ENCODE data around the gene SLC17A4. TPM values are rescaled to one million over a fixed set of nuclear protein-coding genes. Genes with fewer than 3 reads are reported as not detected.

Gene SLC17A4
- total and polyA plus RNA-seq, 9 donors, result 0.04 to 1.5 (median 0.28) TPM; not detected in 6

GRCh38 chr6:25727028-25727427 is 27.5 kb upstream of the SLC17A4 start:
- DNase-seq, result no peak
- no peak overlapping the region for H3K27ac ChIP-seq (ENCODE audit: low read length)
- no peaks in the 10 kb centered on the region for H3K9me3 ChIP-seq (replicated peaks; ENCODE audit: control insufficient read depth, low read depth, low read length)
- no peaks in the 10 kb centered on the region for H3K27me3 ChIP-seq (ENCODE audit: control insufficient read depth, insufficient read depth, low read length)
- no peak overlapping the region for H3K4me3 ChIP-seq (ENCODE audit: low read length)
- no peaks in the 10 kb centered on the region for H3K36me3 ChIP-seq (ENCODE audit: control insufficient read depth, insufficient read depth, low read length)
- 93% methylated on average over 11 of the region's 14 CpGs for WGBS (ENCODE audit: insufficient coverage)
- no peaks in the 10 kb centered on the region for H3K4me1 ChIP-seq (ENCODE audit: control insufficient read depth, insufficient read depth, low read length)

DNA sequence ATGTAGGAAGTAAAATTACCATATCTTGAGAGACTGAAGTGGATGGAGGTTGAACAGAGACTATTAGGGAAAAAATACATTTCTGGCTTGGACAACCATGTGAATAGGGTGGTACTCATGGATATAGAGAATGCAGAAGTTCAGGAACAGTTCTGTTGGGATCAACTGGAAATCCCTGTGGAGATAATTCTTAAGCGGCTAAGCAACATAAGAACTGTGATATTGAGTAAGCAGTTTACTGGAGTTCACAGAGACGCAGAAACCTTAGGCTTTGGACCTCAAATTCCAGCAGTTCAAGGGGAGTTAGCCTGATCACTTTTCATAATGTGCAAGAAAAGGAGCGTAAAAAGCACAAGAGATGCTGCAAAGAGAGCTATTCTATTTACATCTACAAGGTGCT is 23.6 kb upstream of the SLC17A4 start:
- Histone ChIP-seq H3K4me1 (ENCODE audit: control insufficient read depth, insufficient read depth, low read length) (no peaks in the 10 kb centered on the region), H3K9me3 (replicated peaks; ENCODE audit: control insufficient read depth, low read depth, low read length) (no peaks in the 10 kb centered on the region), H3K27ac (ENCODE audit: low read length) (no peak overlapping the region), H3K36me3 (ENCODE audit: control insufficient read depth, insufficient read depth, low read length) (no peaks in the 10 kb centered on the region), H3K27me3 (ENCODE audit: control insufficient read depth, insufficient read depth, low read length) (no peaks in the 10 kb centered on the region), H3K4me3 (ENCODE audit: low read length) (no peak overlapping the region)
- WGBS (ENCODE audit: insufficient coverage), result 75% methylated on average over 2 of the region's 3 CpGs
- DNase-seq, result no peak

DNA sequence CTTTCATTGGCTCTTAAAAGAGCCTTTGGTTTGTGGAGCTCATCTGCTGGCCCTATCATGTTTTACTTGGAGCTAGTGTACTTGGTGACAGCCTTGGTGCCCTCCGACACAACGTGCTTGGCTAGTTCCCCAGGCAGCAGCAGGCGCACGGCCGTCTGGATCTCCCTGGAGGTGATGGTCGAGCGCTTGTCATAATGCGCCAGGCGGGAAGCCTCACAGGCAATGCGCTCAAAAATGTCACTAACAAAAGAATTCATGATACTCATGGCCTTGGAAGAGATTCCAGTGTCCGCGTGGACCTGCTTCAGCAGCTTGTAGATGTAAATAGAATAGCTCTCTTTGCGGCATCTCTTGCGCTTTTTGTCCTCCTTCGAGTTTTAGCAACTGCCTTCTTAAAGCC is 22.8 kb upstream of the SLC17A4 start:
- no peaks in the 10 kb centered on the region for H3K27me3 ChIP-seq (ENCODE audit: control insufficient read depth, insufficient read depth, low read length)
- 98% methylated on average over 8 of the region's 15 CpGs for WGBS (ENCODE audit: insufficient coverage)

GRCh38 chr6:25732468-25733198 is 21.9 kb upstream of the SLC17A4 start:
- no peak overlapping the region for H3K27ac ChIP-seq (ENCODE audit: low read length)
- no peak overlapping the region for H3K4me3 ChIP-seq (ENCODE audit: low read length)
- H3K9me3 ChIP-seq (replicated peaks; ENCODE audit: control insufficient read depth, low read depth, low read length), result peaks cover 4% of the 10 kb centered on the region
- no peaks in the 10 kb centered on the region for H3K36me3 ChIP-seq (ENCODE audit: control insufficient read depth, insufficient read depth, low read length)
- no peaks in the 10 kb centered on the region for H3K27me3 ChIP-seq (ENCODE audit: control insufficient read depth, insufficient read depth, low read length)
- WGBS (ENCODE audit: insufficient coverage), result 49% methylated on average over 29 of the region's 30 CpGs
- no peaks in the 10 kb centered on the region for H3K4me1 ChIP-seq (ENCODE audit: control insufficient read depth, insufficient read depth, low read length)
- no peak for DNase-seq

More for the DNA sequence above, 22.8 kb upstream of the SLC17A4 start:
- Histone ChIP-seq H3K9me3 (replicated peaks; ENCODE audit: control insufficient read depth, low read depth, low read length) (no peaks in the 10 kb centered on the region), H3K27ac (ENCODE audit: low read length) (no peak overlapping the region), H3K4me3 (ENCODE audit: low read length) (no peak overlapping the region), H3K4me1 (ENCODE audit: control insufficient read depth, insufficient read depth, low read length) (no peaks in the 10 kb centered on the region), H3K36me3 (ENCODE audit: control insufficient read depth, insufficient read depth, low read length) (no peaks in the 10 kb centered on the region)
- no peak for DNase-seq

DNA sequence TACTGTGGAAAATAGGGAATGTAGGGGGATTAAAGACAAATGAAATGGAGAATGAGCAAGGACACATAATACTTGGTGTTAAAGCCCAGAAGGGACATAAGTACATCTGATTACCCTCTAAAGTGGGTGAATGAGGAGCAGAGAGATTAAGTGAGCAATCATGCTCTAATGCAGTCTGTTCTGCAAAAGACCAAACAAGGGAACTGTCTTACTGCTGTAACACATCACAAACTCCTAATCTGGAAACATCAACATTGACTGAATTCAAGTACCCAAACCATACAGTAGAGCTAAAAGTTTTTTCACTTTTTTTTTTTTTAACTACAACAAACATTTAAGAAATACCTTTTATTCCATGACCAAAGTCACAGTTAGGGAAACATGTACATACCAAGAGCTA is 19.3 kb upstream of the SLC17A4 start:
- H3K9me3 ChIP-seq (replicated peaks; ENCODE audit: control insufficient read depth, low read depth, low read length), result peaks cover 4% of the 10 kb centered on the region
- no peak overlapping the region for H3K27ac ChIP-seq (ENCODE audit: low read length)
- no peak overlapping the region for H3K4me3 ChIP-seq (ENCODE audit: low read length)
- no peak for DNase-seq
- H3K4me1 ChIP-seq (ENCODE audit: control insufficient read depth, insufficient read depth, low read length), result no peaks in the 10 kb centered on the region
- no peaks in the 10 kb centered on the region for H3K27me3 ChIP-seq (ENCODE audit: control insufficient read depth, insufficient read depth, low read length)
- H3K36me3 ChIP-seq (ENCODE audit: control insufficient read depth, insufficient read depth, low read length), result no peaks in the 10 kb centered on the region

- Histone ChIP-seq H3K4me1 (ENCODE audit: control insufficient read depth, insufficient read depth, low read length) (no peaks in the 10 kb centered on the region), H3K27ac (ENCODE audit: low read length) (no peak overlapping the region), H3K9me3 (replicated peaks; ENCODE audit: control insufficient read depth, low read depth, low read length) (no peaks in the 10 kb centered on the region), H3K36me3 (ENCODE audit: control insufficient read depth, insufficient read depth, low read length) (no peaks in the 10 kb centered on the region), H3K4me3 (ENCODE audit: low read length) (no peak overlapping the region), H3K27me3 (ENCODE audit: control insufficient read depth, insufficient read depth, low read length) (no peaks in the 10 kb centered on the region)
- no peak for DNase-seq
Measured at GRCh38 chr6:25743868-25744267, 10.7 kb upstream of the SLC17A4 start.

- no CpG with 5 or more reads among the region's 4 CpGs for WGBS (ENCODE audit: insufficient coverage)
- no peaks in the 10 kb centered on the region for H3K36me3 ChIP-seq (ENCODE audit: control insufficient read depth, insufficient read depth, low read length)
- no peak for DNase-seq
- H3K4me1 ChIP-seq (ENCODE audit: control insufficient read depth, insufficient read depth, low read length), result no peaks in the 10 kb centered on the region
- no peaks in the 10 kb centered on the region for H3K9me3 ChIP-seq (replicated peaks; ENCODE audit: control insufficient read depth, low read depth, low read length)
- H3K27me3 ChIP-seq (ENCODE audit: control insufficient read depth, insufficient read depth, low read length), result no peaks in the 10 kb centered on the region
- no peak overlapping the region for H3K27ac ChIP-seq (ENCODE audit: low read length)
- H3K4me3 ChIP-seq (ENCODE audit: low read length), result no peak overlapping the region
Measured at GRCh38 chr6:25745836-25746235, 8.7 kb upstream of the SLC17A4 start.

GRCh38 chr6:25746968-25747367 is 7.6 kb upstream of the SLC17A4 start:
- no peaks in the 10 kb centered on the region for H3K36me3 ChIP-seq (ENCODE audit: control insufficient read depth, insufficient read depth, low read length)
- DNase-seq, result no peak
- H3K4me1 ChIP-seq (ENCODE audit: control insufficient read depth, insufficient read depth, low read length), result no peaks in the 10 kb centered on the region
- no CpG with 5 or more reads among the region's 1 CpG for WGBS (ENCODE audit: insufficient coverage)
- H3K27me3 ChIP-seq (ENCODE audit: control insufficient read depth, insufficient read depth, low read length), result no peaks in the 10 kb centered on the region
- H3K9me3 ChIP-seq (replicated peaks; ENCODE audit: control insufficient read depth, low read depth, low read length), result no peaks in the 10 kb centered on the region
- no peak overlapping the region for H3K27ac ChIP-seq (ENCODE audit: low read length)
- no peak overlapping the region for H3K4me3 ChIP-seq (ENCODE audit: low read length)

DNA sequence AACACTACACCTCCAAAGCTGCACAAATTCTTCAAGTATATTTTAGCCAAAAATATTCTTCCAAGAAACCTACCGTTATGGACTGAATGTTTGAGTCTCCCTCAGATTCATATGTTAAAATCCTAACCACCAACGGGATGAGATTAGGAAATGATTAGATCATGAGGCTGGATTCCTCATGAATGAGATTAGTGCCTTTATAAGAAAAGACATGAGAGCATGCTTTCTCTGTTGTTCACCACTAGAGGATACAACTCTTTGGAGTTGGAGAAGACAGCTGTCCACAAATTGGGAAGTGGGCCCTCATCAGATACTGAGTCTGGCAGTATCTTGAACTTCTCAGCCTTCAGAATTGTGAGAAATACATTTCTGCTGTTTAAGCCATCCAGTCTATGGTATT is 7.1 kb upstream of the SLC17A4 start:
- no peaks in the 10 kb centered on the region for H3K36me3 ChIP-seq (ENCODE audit: control insufficient read depth, insufficient read depth, low read length)
- WGBS (ENCODE audit: insufficient coverage), result no CpG with 5 or more reads among the region's 2 CpGs
- H3K27me3 ChIP-seq (ENCODE audit: control insufficient read depth, insufficient read depth, low read length), result no peaks in the 10 kb centered on the region
- no peaks in the 10 kb centered on the region for H3K9me3 ChIP-seq (replicated peaks; ENCODE audit: control insufficient read depth, low read depth, low read length)
- no peak overlapping the region for H3K27ac ChIP-seq (ENCODE audit: low read length)
- no peak overlapping the region for H3K4me3 ChIP-seq (ENCODE audit: low read length)
- no peaks in the 10 kb centered on the region for H3K4me1 ChIP-seq (ENCODE audit: control insufficient read depth, insufficient read depth, low read length)
- DNase-seq, result no peak

DNA sequence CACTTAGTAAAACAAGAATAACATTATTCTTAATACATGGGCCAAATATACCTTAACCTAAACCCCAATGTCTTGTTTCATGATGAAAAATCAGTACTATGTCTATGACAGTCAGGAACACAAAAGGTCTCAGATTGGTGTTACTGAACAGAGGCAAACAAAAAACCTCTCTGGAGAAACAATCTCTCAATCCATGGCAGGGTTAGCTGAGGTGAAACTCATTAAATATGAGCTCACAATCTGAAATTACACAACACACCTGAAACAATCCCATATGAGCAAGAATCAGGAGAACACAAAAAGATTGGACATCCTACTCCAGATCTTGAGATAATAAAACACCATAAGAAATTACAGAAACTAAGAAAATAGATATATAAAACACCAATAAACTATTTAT is 6.5 kb upstream of the SLC17A4 start:
- no peaks in the 10 kb centered on the region for H3K4me1 ChIP-seq (ENCODE audit: control insufficient read depth, insufficient read depth, low read length)
- no peaks in the 10 kb centered on the region for H3K9me3 ChIP-seq (replicated peaks; ENCODE audit: control insufficient read depth, low read depth, low read length)
- no peaks in the 10 kb centered on the region for H3K36me3 ChIP-seq (ENCODE audit: control insufficient read depth, insufficient read depth, low read length)
- no peak overlapping the region for H3K27ac ChIP-seq (ENCODE audit: low read length)
- H3K27me3 ChIP-seq (ENCODE audit: control insufficient read depth, insufficient read depth, low read length), result no peaks in the 10 kb centered on the region
- H3K4me3 ChIP-seq (ENCODE audit: low read length), result no peak overlapping the region
- DNase-seq, result no peak

Data from muscle of leg (tissue), 11 donors.